BJ (cell line): ENCODE results near the gene JMJD7. TPM values are rescaled to one million over a fixed set of nuclear protein-coding genes. Genes with fewer than 3 reads are reported as not detected.

Experiments
- CTCF ChIA-PET: fragments of 350-600 bp; formaldehyde crosslinking; extraction: SDS; loops from one replicate; lab custom pipeline; 2021; ENCODE audit warnings: antibody characterized with exemption, inconsistent platforms; lab: Yijun Ruan, JAX
- POLR2A ChIA-PET: fragments of 300-600 bp; sonication (Branson Sonifier 250); formaldehyde crosslinking; extraction: SDS; loops from one replicate; lab custom pipeline; 2021; ENCODE audit warnings: antibody characterized with exemption; lab: Charles Lee
- DNase-seq: peaks from one replicate; pipeline ENCODE4 v3.0.0-alpha.2; 2011; ENCODE audit warnings: low read depth
- H3K27me3 ChIP-seq: 2 replicates; pipeline ENCODE4 v1.6.0; 2011; ENCODE audit warnings: low read length; ENCODE audit not compliant: control insufficient read depth, insufficient read depth
- H3K36me3 ChIP-seq: 2 replicates; pipeline ENCODE4 v1.5.1; 2011; ENCODE audit warnings: low read length; ENCODE audit not compliant: control insufficient read depth, insufficient read depth
- H3K4me3 ChIP-seq: 2 replicates; pipeline ENCODE4 v1.5.1; 2011; ENCODE audit warnings: low read depth, mild to moderate bottlenecking, control low read depth, low read length
- polyA plus RNA-seq: library from polyadenylated mRNA; depleted of rRNA; stranded (reverse); fragments of >200 nt; gene quantifications from 2 replicates; pipeline ENCODE4 v1.2.3, GENCODE V29; 2011
- TF ChIP-seq, protein P1 (sequence below): IDR thresholded peaks from 2 replicates; pipeline ENCODE4 v1.5.1; 2011; ENCODE audit warnings: low read depth, mild to moderate bottlenecking, control low read depth, inconsistent platforms, low read length, moderate library complexity; ENCODE audit not compliant: insufficient read depth

The JMJD7 gene
- polyA plus RNA-seq, 1 experiment = 3.4 TPM

DNA sequence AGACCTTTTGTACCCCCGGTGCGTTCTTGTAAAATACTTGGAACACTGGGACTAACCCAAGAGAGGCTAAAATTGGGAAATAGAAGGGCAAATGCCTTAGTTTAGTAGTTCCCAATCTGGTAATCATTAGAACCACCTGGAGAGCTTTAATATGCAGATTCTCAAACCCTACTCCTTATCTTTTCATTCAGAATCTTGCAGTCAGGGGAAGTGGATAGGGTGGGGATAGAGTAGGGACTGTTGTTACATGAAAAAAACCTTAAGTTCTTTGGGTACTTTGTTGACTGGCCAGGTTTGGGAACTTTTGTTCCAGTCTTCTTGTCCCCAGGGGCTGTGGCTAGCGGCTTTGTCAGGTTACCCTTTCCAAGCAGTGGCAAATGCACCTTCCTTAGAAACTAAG lies 37.7 kb upstream of the JMJD7 start:
- H3K4me3 ChIP-seq = no peak overlapping the region
- ChIA-PET CTCF (interaction anchor here (1.1 to 8.4 kb wide), 5 partner anchors 11 to 21 kb away, joined by 3 to 97 read pairs (median 8); partner anchors contain the start of gene MAPKBP1), POLR2A (no interaction called here)
- DNase-seq = no peak
- H3K36me3 ChIP-seq = no peaks in the 10 kb centered on the region
- TF ChIP-seq, protein P1, sequence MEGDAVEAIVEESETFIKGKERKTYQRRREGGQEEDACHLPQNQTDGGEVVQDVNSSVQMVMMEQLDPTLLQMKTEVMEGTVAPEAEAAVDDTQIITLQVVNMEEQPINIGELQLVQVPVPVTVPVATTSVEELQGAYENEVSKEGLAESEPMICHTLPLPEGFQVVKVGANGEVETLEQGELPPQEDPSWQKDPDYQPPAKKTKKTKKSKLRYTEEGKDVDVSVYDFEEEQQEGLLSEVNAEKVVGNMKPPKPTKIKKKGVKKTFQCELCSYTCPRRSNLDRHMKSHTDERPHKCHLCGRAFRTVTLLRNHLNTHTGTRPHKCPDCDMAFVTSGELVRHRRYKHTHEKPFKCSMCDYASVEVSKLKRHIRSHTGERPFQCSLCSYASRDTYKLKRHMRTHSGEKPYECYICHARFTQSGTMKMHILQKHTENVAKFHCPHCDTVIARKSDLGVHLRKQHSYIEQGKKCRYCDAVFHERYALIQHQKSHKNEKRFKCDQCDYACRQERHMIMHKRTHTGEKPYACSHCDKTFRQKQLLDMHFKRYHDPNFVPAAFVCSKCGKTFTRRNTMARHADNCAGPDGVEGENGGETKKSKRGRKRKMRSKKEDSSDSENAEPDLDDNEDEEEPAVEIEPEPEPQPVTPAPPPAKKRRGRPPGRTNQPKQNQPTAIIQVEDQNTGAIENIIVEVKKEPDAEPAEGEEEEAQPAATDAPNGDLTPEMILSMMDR = no peak
- no peaks in the 10 kb centered on the region for H3K27me3 ChIP-seq

DNA sequence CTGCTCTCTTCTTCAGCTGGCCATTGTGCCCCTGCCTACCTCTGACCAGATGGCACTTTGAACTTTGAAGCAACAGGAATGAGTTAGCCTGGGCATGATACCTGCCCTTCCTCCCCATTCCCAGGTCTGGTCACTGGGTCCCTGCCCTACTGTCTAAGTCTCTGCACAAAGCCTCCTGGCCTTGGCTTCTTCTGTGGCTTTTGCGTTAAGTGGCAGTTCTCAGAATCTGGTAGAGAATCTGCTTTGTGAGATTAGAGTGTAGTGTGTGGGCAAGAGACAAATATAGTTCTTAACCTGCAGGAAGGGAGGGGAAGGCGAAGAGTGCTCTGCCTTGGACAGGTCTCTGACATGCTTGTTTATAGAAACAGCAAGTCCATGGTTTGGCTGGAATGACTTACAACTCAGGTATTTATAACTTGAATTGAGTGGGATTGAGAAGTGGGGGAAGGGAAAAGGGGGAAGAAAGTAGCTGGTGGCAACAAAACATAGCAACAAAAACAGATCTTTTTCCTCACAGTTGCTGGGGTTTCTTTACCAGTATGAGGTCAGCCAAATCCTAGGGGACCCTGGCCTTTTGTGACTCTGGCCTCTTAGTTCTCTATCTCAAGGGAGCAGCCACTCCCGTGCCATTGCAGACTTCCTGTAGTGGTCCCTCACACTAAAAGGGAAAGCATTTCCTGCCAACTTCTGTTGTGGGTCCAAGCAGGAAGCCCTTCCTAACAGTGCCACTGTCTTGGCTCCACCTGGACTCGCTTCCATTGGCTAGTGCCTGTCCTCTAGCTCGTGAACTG lies 36.9 kb upstream of the JMJD7 start:
- ChIA-PET CTCF (interaction anchor here (0.8 to 8.4 kb wide), 6 partner anchors 10 to 199 kb away, joined by 3 to 97 read pairs (median 3); partner anchors contain the start of gene MAPKBP1), POLR2A (no interaction called here)
- Histone ChIP-seq H3K36me3 (no peaks in the 10 kb centered on the region), H3K4me3 (no peak overlapping the region), H3K27me3 (no peaks in the 10 kb centered on the region)
- peak; percentile 57 for DNase-seq
- TF ChIP-seq, protein P1 = no peak

DNA sequence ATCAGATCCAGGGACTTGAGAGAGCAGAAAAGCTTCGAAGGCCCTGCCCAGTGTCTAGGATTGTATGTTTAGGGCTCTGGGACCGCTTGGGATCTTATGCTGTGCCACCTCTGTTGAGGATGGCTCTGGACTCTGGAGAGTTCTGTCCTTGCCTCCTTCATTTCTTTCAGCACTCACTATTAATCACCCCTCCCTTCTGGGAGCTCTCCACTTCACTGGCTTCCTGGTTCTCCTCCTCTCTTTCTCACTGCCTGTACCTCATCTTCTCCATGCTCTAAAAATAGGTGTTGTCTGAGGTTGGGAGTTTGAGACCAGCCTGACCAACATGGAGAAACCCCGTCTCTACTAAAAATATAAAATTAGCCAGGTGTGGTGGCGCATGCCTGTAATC lies 36.4 kb upstream of the JMJD7 start:
- TF ChIP-seq, protein P1 = no peak
- POLR2A ChIA-PET = no interaction called here

DNA sequence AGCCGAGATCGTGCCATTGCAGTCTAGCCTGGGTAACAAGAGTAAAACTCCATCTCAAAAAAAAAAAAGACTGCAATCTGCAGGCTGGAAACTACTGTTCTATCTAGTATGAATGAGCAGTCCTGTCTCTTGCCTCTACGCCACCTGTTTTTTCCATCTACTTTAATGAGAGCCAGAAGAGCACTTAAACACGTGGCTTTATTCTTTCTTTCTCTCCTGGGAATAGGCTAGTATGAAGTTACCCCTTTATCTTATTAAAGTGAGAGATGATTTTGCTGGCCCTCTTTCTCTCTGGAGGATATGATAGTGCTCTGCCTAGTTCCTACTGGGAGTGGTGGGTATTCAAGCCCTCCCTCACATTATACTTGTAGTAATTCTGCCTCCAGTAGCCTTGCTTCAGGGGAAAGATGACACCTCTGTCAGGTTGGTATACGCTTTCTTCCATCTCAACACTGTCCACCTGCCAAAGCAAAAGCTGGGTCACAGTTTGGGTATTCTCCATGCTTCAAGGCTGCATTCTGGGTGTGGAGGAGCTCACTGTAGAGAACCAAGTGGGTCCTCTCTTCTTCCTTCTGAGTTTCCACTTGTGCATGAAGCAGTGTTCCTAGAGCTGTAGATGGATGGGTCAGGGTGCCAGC lies 35.8 kb upstream of the JMJD7 start:
- Histone ChIP-seq H3K4me3 (no peak overlapping the region), H3K27me3 (no peaks in the 10 kb centered on the region), H3K36me3 (no peaks in the 10 kb centered on the region)
- DNase-seq = no peak
- ChIA-PET CTCF (interaction anchor here (1.0 to 8.4 kb wide), 4 partner anchors 9 to 20 kb away, joined by 3 to 97 read pairs (median 6); partner anchors contain the start of gene MAPKBP1), POLR2A (no interaction called here)
- TF ChIP-seq, protein P1 = no peak

More for the DNA sequence above, 36.4 kb upstream of the JMJD7 start:
- H3K27me3 ChIP-seq = no peaks in the 10 kb centered on the region
- no peaks in the 10 kb centered on the region for H3K36me3 ChIP-seq
- no peak for DNase-seq
- CTCF ChIA-PET = interaction anchor here (0.8 to 8.4 kb wide), 7 partner anchors 10 to 198 kb away, joined by 3 to 97 read pairs (median 3); partner anchors contain the start of gene MAPKBP1
- H3K4me3 ChIP-seq = no peak overlapping the region

DNA sequence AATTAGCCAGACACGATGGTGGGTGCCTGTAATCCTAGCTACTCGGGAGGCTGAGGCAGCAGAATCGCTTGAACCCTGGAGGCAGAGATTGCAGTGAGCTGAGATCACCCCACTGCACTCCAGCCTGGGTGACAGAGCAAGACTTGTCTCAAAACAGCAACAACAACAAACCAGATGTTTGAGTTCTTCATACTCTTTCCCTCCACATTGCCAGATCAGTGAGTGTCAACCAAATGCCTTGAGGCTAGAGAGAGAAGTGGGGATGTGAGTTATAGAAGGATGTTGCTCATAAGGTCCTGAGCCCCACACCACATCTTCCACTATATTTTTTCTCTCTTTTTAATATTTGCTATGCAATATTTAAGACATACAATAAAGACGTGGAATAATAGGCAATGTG lies 33.8 kb upstream of the JMJD7 start:
- ChIA-PET CTCF (interaction anchor here (4.1 to 8.4 kb wide), 2 partner anchors 15 to 17 kb away, joined by 27 to 97 read pairs; partner anchors contain the start of gene MAPKBP1), POLR2A (no interaction called here)
- Histone ChIP-seq H3K4me3 (no peak overlapping the region), H3K27me3 (no peaks in the 10 kb centered on the region), H3K36me3 (no peaks in the 10 kb centered on the region)
- DNase-seq = peak; percentile 71
- TF ChIP-seq, protein P1 = no peak
